CD4-positive, alpha-beta T cell treated with Interleukin-17A for 1 hour (primary cell): ENCODE measurements around the gene GRIP1.

Experiments used
- DNase-seq: peaks from one replicate; pipeline ENCODE4 v3.0.0-alpha.2; 2020

GRIP1 gene

DNA sequence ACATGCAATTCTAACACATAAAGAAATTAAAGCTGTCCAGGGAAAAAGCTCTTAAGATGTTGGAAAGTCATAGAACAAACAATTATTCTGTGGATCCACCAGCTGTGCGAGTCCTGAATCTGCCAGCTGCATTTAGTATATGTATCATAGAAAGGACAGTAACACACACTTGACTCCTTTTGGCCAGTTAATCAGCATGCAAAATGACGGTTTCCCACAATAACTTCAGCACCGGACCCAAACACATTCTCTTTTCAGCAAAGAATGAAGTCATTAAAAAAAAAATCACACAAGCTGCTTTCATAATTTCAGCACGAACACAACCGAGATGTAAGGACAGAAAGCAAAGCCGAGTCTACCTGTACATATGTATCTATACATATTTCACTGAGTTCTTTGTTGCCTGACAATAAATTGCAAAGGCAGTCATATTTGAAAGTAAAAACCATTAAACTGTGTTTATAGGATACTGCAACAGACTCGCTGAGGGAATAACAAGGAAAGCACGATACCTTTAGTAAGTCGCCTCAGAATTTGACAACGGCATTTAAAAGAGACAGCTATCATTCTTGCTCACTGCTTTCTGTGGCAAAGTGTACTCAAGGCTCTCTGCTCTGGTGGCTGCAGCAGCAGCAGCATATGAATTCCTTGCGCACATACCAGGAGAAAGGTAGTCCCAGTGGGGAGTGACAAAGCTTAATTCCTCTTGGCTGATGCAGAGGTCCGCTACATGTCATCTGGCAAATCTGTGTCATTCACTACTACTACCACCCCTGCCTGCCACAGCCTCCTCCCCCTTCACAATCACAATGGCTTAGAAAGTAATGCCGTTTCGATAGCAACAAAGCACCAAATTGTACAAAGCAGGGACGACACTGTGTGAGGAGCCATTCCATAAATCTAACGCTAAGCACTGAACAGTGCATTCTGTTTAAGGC is at the start of gene GRIP1:
Gene GRIP1 (minus strand): TSS at position 739 of the 938 bp plus-strand sequence. CDS start 172 bp downstream, at position 567.
- no peak for DNase-seq

- no peak for DNase-seq
These were observed 47.7 kb upstream of the GRIP1 start for GRCh38 chr12:66726556-66726955.

DNA sequence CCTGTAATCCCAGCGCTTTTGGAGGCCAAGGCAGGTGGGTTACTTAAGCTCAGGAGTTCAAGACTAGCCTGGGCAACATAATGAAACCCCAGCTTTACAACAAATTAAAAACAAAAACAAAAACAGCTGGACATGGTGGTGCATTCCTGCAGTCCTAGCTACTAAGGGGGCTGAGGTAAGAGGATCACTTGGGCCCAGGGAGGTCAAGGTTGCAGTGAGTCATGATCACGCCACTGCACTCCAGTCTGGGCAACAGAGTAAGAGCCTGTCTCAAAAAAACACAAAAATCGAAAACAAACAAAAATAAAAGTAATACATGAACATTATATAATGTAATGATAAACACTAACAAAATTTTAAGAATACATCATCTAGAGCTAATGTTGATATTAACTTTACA is 46.2 kb upstream of the GRIP1 start:
- DNase-seq: no peak

DNA sequence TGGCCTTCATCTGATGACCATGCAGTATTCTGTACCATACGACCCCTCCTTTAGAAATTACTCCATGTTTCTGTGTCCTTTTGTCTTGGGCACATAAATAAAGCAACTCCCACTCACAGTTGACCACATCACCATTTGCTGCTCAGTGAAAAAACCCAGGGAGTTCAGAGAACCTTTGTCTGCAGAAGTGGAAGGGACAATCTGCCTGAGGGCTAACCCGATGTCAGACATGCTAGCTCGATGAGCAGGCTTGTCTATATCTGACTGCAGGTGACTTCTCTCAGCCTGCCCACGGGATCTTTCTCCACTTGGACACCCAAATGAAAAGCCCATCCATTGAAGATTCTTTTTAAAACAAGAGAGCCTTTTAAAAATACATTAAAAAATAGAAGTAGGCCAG is 45.7 kb upstream of the GRIP1 start:
- DNase-seq: no peak

GRCh38 chr12:66724026-66724425 is 45.1 kb upstream of the GRIP1 start:
- no peak for DNase-seq

DNA sequence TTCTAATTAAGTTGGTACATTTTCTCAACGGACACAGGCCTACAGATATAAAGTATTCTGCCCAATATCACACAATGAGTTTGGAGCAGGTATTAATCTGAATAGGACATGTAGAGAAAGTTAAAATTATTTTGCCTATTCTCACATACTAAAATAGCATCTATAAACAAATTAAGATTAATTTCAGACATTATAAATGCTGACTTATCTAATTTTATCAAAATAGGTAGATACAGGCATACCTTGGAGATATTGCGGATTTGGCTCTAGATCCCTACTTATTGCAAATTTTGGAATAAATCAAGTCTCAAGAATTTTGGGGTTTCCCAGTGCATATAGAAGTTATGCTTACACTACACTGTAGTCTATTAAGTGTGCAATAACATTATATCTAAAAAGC is 41.0 kb upstream of the GRIP1 start:
- DNase-seq: no peak

DNA sequence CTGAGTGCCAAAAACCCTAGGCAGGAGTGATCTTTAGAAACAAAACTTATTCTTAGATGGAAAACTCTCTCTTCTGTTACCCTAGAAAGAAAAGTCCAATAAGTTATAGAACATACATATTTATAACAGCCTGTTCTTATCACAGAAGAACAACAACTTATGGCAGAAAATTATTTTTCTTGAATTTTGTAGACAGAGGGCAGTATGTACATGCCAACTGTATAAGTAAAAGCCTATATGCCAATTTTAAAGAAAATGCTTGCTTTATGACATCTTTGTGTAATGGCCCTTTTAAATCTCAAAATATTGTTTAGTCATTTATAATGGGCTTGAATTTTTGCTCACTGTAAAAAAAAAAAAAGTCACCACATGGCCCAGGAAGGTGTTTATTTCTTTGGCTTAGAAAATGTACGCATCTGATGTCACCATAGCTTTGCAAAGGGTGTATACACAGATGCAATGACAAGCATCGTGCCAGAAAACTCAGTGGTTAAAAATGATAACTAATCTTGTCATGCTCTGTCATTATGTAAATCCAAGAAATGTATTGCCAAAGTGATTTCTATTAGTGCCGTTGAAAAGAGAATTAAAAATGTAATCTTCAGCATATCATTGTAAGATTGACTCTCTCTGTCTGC is 38.3 kb upstream of the GRIP1 start:
- DNase-seq: no peak

DNA sequence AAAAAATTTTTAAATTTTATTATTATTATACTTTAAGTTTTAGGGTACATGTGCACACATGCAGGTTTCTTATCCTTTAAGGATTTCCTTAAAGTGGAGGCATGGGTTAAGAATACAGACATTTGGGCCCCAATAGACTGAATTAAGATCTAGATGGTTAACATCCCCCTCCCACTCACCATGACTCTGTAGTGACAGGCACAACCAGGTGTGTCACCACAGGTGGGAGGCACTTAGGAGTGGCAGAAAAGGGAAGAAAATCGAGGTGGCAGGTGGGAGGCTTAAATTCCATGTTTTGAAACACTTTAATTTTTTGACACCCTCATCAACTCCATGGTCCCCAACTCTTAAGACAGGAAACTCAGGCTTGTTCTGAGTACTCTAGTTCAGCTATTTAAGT is 37.6 kb upstream of the GRIP1 start:
- no peak for DNase-seq

GRCh38 chr12:66714709-66715108 is 35.8 kb upstream of the GRIP1 start:
- no peak for DNase-seq

DNA sequence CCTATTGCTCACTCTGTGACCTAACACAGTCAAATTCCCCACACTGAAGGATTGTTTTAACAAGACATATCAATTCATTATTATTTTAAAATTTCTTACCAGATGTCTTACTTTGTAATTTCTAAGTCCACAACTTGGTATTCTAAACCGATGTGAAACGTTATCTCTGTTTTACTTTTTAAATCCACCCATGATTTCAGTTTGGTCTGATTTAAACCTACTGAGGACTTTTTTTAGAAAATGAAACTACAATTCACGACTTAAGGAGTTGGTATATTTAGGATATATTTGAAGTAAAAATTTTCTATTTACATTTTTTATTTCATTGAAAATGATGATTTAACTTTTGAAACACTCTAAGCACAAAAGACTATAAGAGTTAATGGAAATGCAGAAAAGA is 35.1 kb upstream of the GRIP1 start:
- no peak for DNase-seq

- no peak for DNase-seq
These were observed 31.0 kb upstream of the GRIP1 start for GRCh38 chr12:66709893-66710292.

- no peak for DNase-seq
These were observed 30.5 kb upstream of the GRIP1 start for GRCh38 chr12:66709457-66709773.

DNA sequence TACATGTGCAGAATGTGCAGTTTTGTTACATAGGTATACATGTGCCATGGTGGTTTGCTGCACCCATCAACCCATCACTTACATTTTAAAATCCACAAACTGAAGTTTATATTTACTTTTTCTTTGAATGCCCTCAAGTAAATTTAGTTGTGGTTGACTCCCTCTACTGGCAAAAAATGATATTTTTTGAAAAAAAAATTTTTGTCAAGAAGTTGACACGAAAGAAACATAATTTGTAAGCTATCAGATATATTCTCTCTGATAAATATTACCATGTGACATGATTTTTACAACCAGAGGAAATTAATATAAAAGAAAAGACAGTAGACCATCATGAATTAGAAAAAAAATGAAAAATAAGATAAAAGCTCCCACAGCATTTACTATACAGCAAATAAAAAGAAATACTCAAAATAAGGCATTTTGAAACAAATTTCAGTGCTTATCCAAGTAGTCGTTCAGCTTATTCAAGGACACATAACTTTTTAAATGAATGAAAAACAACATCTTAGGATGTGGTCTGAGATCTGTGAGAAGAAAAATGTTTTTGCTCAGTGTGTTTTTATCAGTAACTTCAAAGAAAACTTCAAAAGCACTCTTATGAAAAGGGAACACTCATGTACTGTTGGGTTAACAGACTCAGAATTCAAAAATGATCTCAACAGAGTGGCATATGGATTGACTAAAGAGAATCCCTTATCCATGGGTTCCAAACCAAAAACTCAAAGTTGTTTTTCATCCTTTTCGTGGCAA is 30.0 kb upstream of the GRIP1 start:
- peak; percentile 29 for DNase-seq

DNA sequence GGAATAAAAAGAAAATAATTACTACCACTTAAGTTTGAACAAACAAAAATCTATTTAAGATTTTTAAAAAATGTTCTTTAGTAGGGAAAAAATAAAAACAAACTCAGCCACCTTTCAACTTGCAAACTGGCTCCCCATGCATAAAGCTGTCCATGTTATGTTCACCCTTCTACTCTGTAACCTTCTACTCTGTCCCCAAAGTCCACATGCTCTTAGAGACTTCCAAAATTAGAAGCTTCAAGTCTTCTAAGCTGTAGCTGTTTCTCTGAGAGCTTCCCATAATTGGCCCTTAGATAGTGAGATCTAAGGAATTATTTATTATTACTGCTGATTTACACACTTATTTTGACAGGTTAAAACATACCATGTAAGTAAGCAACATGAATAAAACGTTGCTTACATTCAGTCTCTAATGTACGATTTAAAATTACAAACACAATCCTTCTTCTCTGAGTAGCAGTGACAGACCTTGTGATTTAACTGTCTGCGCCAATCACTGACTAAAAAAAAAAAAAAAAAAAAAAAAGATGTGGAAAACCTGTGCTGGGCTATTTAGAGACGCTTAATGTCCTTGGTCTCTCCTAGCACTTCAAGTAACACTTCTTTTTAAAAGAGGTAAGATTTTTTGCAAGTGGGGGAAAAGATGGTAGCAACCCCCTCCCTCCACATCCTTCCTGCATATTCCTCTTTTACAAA is 28.3 kb upstream of the GRIP1 start:
- no peak for DNase-seq

- DNase-seq: no peak
These were observed 21.0 kb upstream of the GRIP1 start for GRCh38 chr12:66699738-66700482.

GRCh38 chr12:66698558-66698957 is 19.7 kb upstream of the GRIP1 start:
- no peak for DNase-seq

GRCh38 chr12:66697404-66697803 is 18.5 kb upstream of the GRIP1 start:
- DNase-seq: no peak

DNA sequence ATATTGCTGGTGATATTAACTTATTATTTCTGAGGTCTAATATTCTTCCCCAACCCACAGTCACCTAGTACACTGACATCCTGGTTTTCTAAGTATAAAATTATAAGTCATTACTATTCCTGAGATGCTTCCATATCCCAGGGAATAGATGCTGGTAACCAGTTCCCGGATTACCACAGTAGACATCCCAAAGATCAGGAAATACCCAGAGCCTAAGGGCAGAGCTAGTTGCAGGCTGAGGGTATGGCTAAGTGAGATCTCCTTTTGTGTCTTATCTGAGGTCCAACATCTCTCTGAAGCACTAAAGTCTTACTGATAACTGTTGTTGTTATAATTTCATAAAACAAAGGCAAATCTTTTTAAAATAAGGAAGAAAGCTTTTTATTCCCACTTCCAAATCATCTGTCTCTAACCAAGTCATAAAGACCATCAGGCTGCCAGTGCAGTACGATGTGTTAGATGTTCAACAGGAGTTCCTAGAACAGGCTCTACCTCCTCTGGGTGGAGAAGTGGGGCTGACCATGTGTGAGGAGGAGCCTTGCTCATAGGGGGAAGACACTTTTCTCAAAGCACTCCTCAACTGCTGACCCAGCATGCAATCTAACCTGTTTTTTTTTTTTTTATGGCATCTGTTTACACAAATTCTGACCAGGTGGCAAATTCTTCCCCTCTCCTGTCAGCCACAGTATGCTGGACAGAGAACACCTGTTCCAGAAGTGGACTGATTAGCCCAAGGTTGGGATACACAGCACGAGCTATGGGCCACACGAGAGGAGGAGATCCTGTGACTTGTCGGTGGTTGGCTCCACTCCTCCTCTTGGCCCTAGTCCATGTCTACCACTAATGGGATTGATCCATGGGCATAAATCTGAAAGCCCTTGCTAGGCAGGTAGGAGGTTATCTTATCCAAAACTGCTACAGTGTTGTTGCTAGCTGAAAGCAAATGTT is 16.1 kb upstream of the GRIP1 start:
- DNase-seq: no peak

GRCh38 chr12:66693901-66694513 is 15.1 kb upstream of the GRIP1 start:
- peak; percentile 62 for DNase-seq

DNA sequence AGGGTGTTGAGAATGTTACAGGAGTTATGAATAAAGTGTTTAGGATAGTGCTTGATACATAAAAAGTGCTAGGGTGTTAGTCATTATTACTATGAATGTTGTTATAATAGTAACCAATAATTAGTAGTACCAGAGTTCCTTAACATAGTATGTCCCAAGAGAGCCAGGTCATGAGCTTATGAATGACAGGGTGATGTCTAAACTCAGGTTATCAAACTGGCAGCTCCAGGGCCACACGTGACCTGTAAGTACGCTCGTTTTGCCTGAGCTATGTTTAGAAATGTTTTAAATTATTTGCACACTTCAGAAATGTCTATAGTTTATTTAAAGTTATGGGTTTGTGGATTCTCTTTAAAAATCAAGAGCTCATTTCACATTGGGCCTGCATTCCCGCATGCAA is 14.1 kb upstream of the GRIP1 start:
- no peak for DNase-seq

GRCh38 chr12:66692170-66692569 is 13.3 kb upstream of the GRIP1 start:
- DNase-seq: no peak
